ENCODE data around the gene DPH6.

Gene DPH6

DNA sequence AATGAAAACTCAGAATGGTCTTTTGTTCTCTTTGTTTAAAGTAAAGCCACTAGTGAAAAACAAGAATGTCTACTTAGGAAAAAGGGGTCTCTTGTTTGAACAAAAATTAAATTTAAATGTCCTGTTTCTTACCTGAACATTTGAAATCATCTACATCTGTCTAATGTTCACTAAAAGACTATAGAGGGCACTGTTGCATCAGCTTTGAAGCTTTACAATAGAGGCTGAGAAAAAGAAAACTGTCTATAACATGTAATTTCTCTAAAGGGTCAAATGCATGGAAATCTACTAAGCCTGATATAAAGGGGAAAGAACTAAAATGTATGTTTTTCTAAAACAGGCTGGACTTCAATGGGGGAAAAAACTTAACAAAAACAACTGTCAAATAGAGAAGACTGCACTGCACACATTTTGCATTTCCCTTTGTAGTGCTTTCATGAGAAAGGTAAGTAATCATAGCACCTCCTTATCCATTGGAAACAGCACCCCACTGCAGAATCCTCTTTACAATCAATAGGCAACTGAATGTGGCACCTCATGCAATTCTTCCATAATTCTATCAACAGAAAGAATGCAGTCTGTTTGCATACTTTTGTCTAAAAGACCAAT is 26.3 kb downstream of the DPH6 start:
- H3K4me3 ChIP-seq (ENCODE audit: low read length), result no peak overlapping the region
- no peaks in the 10 kb centered on the region for H4K20me1 ChIP-seq (ENCODE audit: insufficient read depth, low read length)
- no peaks in the 10 kb centered on the region for H3K9me3 ChIP-seq (ENCODE audit: insufficient read depth, low read length)
- no peak overlapping the region for H2AFZ ChIP-seq (ENCODE audit: low read depth, low read length)
- TF ChIP-seq EZH2phosphoT487 (IDR thresholded peaks at IDR 0.05; ENCODE audit: low read depth) (no peak), CTCF (IDR thresholded peaks at IDR 0.05; ENCODE audit: low read depth, low read length) (peak; percentile 81)
- no peaks in the 10 kb centered on the region for H3K36me3 ChIP-seq (replicated peaks; ENCODE audit: low read depth, low read length)
- H3K27ac ChIP-seq (ENCODE audit: low read length), result no peak overlapping the region
- H3K4me1 ChIP-seq (ENCODE audit: low read length), result no peaks in the 10 kb centered on the region
- no peak overlapping the region for H3K9ac ChIP-seq (ENCODE audit: low read length)
- no peak overlapping the region for H3K4me2 ChIP-seq (ENCODE audit: low read length)
- H3K79me2 ChIP-seq (ENCODE audit: low read length), result no peaks in the 10 kb centered on the region
- no peaks in the 10 kb centered on the region for H3K27me3 ChIP-seq (ENCODE audit: low read depth, low read length)

- Histone ChIP-seq H3K4me1 (ENCODE audit: low read length) (no peaks in the 10 kb centered on the region), H3K27me3 (ENCODE audit: low read depth, low read length) (no peaks in the 10 kb centered on the region), H3K27ac (ENCODE audit: low read length) (no peak overlapping the region), H4K20me1 (ENCODE audit: insufficient read depth, low read length) (no peaks in the 10 kb centered on the region), H3K79me2 (ENCODE audit: low read length) (no peaks in the 10 kb centered on the region), H2AFZ (ENCODE audit: low read depth, low read length) (no peak overlapping the region), H3K9ac (ENCODE audit: low read length) (no peak overlapping the region), H3K4me3 (ENCODE audit: low read length) (no peak overlapping the region), H3K36me3 (replicated peaks; ENCODE audit: low read depth, low read length) (no peaks in the 10 kb centered on the region), H3K9me3 (ENCODE audit: insufficient read depth, low read length) (no peaks in the 10 kb centered on the region), H3K4me2 (ENCODE audit: low read length) (no peak overlapping the region)
- TF ChIP-seq EZH2phosphoT487 (IDR thresholded peaks at IDR 0.05; ENCODE audit: low read depth), result no peak
- TF ChIP-seq CTCF (IDR thresholded peaks at IDR 0.05; ENCODE audit: low read depth, low read length), result no peak
Measured at GRCh38 chr15:35519052-35519451, 26.9 kb downstream of the DPH6 start.

DNA sequence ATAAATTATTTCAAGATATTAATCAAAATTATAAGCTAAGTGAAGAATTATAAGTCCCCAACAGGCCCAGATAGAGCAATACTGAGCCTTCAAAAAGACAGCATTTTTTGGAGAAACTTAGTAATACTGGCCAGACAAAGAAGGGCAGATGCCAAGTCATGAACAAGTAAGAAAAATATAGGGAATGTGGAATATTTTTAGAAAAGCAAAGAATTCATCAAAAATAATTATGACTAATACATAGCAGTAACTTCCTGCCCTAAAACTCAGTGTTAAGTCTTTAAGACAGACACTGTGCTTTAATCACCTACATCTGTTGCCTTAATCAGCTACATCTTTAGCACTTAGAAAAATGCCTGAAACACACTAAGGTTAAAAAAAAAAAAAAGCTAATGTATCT is 31.2 kb downstream of the DPH6 start:
- no peak overlapping the region for H3K9ac ChIP-seq (ENCODE audit: low read length)
- H3K4me1 ChIP-seq (ENCODE audit: low read length), result no peaks in the 10 kb centered on the region
- H3K36me3 ChIP-seq (replicated peaks; ENCODE audit: low read depth, low read length), result no peaks in the 10 kb centered on the region
- TF ChIP-seq CTCF (IDR thresholded peaks at IDR 0.05; ENCODE audit: low read depth, low read length) (no peak), EZH2phosphoT487 (IDR thresholded peaks at IDR 0.05; ENCODE audit: low read depth) (no peak)
- no peak overlapping the region for H3K27ac ChIP-seq (ENCODE audit: low read length)
- no peak overlapping the region for H2AFZ ChIP-seq (ENCODE audit: low read depth, low read length)
- H3K9me3 ChIP-seq (ENCODE audit: insufficient read depth, low read length), result no peaks in the 10 kb centered on the region
- H3K79me2 ChIP-seq (ENCODE audit: low read length), result no peaks in the 10 kb centered on the region
- H4K20me1 ChIP-seq (ENCODE audit: insufficient read depth, low read length), result no peaks in the 10 kb centered on the region
- no peak overlapping the region for H3K4me3 ChIP-seq (ENCODE audit: low read length)
- H3K27me3 ChIP-seq (ENCODE audit: low read depth, low read length), result no peaks in the 10 kb centered on the region
- no peak overlapping the region for H3K4me2 ChIP-seq (ENCODE audit: low read length)

- Histone ChIP-seq H3K9me3 (ENCODE audit: insufficient read depth, low read length) (no peaks in the 10 kb centered on the region), H3K27ac (ENCODE audit: low read length) (no peak overlapping the region), H3K27me3 (ENCODE audit: low read depth, low read length) (no peaks in the 10 kb centered on the region), H3K4me3 (ENCODE audit: low read length) (no peak overlapping the region), H3K36me3 (replicated peaks; ENCODE audit: low read depth, low read length) (peaks cover 3% of the 10 kb centered on the region), H4K20me1 (ENCODE audit: insufficient read depth, low read length) (no peaks in the 10 kb centered on the region), H3K4me2 (ENCODE audit: low read length) (no peak overlapping the region), H2AFZ (ENCODE audit: low read depth, low read length) (no peak overlapping the region), H3K79me2 (ENCODE audit: low read length) (no peaks in the 10 kb centered on the region), H3K4me1 (ENCODE audit: low read length) (peaks cover 28% of the 10 kb centered on the region), H3K9ac (ENCODE audit: low read length) (no peak overlapping the region)
- TF ChIP-seq CTCF (IDR thresholded peaks at IDR 0.05; ENCODE audit: low read depth, low read length) (no peak), EZH2phosphoT487 (IDR thresholded peaks at IDR 0.05; ENCODE audit: low read depth) (no peak)
Measured at GRCh38 chr15:35507932-35508638, 37.9 kb downstream of the DPH6 start.
